HG02970 (cell line): ENCODE results near the gene S1PR4.
"Not testable (repeated sequence)": the region's sequence is repeated elsewhere in the genome, so short reads cannot be mapped to it uniquely, and the experiment has no call there.

Source experiments
- ATAC-seq: cut with Tn5 transposase; IDR thresholded peaks from one replicate; pipeline ENCODE4 v1.9.1; 2021; ENCODE audit warnings: mild to moderate bottlenecking, moderate library complexity, moderate number of reproducible peaks; ENCODE audit not compliant: unreplicated experiment, low FRiP score

The S1PR4 gene

DNA sequence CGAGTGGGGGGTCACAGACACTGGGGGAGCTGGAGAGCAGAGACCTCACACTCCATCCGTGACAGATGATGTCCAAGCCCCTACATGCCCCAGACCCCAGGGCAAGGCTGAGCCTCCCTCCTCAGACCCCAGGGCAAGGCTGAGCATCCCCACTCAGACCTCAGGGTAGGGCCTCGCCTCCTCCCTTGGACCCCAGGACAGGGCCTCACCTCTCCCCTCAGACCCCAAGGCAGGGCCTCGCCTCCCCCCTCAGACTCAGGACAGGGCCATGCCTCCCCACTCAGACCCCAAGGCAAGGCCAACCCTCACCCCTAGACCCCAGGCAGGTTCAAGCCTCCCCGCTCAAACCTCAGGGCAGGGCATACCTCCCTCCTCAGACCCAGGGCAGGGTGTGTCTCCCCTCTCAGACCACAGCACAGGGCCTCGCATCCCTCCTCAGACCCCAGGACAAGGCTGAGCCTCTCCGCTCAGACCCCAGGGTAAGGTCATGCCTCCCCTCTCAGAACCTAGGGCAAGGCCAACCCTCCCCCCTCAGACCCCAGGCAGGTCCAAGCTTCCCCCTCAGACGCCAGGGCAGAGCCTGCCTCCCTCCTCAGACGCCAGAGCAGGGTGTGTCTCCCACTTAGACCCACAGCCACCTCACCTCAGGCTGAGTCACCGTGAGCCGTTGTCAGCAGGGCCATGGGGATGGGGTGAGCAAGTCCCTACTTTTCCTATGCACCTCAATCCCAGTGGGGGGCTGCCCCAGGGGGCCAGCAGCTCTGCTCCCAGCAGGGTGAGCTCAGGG is 1.7 kb upstream of the S1PR4 start:
- ATAC-seq: no peak

DNA sequence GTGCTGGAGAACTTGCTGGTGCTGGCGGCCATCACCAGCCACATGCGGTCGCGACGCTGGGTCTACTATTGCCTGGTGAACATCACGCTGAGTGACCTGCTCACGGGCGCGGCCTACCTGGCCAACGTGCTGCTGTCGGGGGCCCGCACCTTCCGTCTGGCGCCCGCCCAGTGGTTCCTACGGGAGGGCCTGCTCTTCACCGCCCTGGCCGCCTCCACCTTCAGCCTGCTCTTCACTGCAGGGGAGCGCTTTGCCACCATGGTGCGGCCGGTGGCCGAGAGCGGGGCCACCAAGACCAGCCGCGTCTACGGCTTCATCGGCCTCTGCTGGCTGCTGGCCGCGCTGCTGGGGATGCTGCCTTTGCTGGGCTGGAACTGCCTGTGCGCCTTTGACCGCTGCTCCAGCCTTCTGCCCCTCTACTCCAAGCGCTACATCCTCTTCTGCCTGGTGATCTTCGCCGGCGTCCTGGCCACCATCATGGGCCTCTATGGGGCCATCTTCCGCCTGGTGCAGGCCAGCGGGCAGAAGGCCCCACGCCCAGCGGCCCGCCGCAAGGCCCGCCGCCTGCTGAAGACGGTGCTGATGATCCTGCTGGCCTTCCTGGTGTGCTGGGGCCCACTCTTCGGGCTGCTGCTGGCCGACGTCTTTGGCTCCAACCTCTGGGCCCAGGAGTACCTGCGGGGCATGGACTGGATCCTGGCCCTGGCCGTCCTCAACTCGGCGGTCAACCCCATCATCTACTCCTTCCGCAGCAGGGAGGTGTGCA is 587 bp downstream of the S1PR4 start:
- no peak for ATAC-seq

DNA sequence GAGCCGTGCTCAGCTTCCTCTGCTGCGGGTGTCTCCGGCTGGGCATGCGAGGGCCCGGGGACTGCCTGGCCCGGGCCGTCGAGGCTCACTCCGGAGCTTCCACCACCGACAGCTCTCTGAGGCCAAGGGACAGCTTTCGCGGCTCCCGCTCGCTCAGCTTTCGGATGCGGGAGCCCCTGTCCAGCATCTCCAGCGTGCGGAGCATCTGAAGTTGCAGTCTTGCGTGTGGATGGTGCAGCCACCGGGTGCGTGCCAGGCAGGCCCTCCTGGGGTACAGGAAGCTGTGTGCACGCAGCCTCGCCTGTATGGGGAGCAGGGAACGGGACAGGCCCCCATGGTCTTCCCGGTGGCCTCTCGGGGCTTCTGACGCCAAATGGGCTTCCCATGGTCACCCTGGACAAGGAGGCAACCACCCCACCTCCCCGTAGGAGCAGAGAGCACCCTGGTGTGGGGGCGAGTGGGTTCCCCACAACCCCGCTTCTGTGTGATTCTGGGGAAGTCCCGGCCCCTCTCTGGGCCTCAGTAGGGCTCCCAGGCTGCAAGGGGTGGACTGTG is 1.2 kb downstream of the S1PR4 start:
- ATAC-seq: no peak

DNA sequence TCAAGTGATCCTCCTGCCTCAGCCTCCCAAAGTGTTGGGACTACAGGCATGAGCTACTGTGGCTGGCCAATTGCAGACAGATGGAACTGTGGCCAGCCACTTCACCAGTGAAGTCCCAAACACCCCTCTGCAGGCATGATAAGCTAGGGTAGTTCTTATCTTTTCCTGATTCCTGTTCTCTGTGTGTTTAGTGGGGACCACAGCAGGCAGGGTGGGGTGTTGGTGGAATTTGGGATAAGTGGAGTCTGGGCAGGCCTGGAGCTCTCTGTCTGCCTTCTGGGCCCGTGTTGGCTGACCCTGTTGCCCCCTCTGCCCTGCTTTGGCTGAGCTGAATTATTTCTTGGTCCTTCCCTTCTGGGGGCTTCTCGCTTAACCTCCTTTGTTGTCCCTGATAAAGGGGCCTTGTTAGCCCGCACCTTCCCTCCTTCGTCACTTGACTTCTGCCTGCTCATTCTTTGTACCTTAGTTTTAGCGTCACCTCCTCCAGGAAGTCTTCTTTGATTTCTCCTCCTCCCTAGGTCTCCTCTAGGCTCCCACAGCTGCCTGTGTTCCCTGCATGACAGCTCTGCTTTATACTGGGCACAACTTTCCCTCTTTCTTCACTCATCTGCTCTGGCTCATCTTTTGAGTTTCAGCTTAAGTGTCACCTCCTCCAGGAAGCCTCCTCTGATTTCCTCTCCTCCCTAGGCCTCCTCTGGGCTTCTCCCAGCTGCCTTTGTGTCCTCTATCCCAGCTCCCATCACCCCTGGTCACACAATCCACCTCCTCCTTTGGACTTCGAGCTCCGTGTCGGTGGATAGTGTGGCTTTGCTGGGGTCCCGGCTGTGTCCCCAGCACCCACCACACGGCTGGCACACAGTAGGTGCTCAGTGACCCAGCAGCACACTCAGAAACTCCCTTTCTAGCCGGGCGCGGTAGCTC is 5.4 kb downstream of the S1PR4 start:
- ATAC-seq: no peak

DNA sequence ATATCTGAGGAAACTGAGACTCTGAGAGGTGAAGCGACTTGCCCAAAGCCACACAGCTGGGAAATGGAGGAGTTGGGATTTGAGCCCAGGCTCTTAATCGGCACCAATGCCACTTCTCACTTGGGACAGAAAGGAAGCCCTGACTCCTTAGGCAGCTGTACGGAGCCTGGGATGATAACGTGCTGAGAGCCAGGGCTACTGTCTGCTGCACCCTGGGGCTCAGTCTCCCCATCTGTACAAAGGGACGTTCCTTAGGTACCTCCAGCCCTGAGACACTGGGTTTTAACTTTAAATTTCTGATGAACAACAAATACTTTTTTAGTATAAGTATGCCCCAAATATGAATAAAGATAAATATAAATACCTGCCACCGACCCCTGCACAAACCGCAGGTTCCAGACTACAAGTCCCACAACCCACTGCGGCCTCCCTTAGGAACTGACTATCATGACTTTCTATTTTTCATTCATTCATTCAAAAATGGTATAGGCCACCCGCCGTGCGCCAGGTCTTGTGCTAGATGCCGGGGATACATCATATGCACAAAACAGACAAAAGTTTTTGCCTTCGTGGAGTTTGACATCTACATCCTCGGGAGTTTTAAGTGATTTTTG is 6.4 kb downstream of the S1PR4 start:
- ATAC-seq: peak; percentile 30

DNA sequence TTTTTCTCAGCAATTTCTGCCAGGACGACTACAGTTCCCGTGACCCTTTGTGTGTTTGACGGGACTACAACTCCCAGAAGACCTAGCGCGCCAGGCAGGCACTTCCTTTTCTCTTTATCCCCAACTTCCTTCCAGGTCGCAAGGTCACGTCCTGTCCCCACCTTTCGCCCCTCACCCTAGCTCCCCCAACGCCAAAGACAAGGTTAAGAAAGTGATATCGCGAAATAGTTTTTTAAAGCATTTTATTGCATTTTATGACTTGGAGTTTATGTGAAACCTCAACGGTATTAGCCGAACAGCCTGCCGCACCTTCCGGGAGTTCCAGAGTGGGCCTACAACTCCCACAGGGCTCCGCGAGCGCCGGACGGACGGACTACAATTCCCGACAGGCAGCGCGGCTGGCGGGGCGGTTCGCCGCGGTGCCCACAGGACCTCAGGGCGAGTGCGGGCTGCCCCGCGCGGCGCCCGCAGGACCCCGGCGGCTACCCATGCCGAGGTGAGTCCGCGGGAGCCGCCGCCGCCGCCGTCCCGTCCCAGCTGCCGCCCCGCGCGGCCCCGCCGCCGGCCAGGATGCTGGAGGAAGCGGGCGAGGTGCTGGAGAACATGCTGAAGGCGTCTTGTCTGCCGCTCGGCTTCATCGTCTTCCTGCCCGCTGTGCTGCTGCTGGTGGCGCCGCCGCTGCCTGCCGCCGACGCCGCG is 7.0 kb downstream of the S1PR4 start, which contains the start of gene NCLN:
NCLN (plus strand) TSS at position 470 of the 699 bp plus-strand sequence; CDS start at position 571, 101 bp downstream.
- ATAC-seq: peak; percentile 77

DNA sequence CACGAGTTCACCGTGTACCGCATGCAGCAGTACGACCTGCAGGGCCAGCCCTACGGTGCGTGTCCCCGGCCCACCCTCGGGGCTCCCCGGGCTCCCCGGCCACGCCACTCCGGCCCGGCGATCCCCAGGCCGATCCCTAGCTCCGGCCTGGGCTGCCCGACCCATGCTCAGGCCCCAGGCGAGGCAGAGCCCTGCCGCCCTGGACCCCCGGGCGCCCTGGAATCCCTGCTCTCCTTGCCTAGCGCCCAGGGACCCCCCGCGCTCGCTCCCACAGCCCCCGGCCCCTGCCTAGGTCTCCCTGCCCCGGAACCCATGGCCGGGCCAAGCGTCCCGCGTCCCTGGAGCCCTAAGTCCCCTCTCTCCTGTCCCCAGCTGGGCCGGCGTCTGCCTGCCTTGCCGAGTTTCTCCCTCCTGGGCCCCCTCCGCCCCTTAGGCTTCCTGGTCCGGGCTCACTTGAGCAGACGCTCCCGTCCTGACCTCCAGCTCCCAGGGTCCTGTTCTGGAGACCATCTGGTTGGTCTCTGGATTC is 7.7 kb downstream of the S1PR4 start:
- no peak for ATAC-seq

DNA sequence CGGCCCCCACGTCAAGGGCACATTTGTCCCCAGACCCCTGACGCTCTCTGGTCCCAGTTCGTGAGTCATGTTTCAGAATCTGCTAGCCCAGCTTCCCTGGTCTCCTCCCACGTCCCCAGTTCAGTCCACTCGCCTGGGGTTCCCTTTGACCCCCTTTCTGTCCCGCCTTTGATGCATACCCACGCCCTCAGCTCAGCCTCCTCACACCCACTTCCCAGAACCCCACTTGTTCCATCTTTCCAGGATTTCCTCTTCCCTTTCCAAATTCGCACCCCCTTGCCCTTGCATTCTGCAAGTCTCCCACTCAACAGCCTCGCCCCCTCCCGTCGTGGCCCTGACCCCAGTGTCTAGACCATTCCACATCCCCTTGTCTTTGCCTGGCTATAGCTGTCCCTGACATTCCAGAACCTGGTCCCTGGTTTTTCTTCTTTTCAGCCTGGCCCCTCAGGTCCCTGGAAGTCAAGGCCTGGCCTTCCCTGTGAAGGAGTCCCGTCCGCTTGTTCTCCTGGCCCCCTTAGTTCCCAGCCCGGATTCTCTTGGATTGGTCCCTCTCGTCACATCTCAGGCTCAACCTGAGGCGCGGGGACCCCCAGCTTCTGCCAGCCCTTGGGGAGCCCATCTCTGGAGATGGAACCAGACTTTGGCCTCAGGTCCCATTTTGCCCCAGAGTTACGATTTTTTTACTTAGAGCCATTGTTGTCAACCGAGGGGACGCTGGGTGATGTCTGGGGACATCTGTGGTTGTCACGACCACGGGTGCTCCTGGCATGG is 8.5 kb downstream of the S1PR4 start:
- no peak for ATAC-seq

DNA sequence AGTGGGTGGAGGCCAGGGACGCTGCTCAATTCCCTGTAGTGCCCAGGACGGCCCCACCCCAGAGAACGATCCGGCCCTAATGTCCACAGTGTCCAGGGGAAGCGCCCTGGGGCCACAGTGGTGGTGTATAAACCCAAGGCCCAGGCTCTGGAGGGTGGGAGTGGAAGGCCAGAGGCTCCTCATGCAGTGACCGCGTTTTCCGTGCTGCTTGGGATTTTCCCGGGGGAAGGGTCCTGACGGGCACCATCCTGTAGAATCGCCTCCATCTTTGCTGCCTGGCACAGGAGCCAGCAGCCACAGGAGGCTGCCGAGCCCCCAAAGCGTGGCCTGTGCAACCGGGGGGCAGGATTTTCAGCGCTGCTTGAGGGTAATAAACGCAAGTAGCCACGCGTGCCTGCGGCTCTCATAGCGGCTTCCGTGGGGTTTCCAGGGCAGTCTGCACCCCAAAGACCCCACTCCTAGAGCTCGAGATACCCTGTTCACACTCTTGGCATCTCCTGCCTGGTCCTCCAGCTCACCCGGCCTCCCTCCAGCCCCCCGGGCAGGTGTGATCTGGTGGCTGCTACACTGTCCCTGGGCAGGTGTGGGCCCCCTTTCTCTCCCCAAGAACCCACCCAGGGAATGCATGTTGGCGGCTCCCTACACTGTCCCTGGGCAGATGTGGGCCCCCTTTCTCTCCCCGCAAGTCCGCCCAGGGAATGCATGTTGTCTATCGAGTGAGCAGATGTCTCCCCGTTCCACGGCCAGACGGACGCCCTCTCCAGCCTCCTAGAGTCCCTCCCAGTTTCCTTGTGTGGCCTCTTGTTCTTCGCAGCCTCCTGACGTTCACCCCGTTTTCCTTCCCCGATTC is 9.3 kb downstream of the S1PR4 start:
- ATAC-seq: no peak

DNA sequence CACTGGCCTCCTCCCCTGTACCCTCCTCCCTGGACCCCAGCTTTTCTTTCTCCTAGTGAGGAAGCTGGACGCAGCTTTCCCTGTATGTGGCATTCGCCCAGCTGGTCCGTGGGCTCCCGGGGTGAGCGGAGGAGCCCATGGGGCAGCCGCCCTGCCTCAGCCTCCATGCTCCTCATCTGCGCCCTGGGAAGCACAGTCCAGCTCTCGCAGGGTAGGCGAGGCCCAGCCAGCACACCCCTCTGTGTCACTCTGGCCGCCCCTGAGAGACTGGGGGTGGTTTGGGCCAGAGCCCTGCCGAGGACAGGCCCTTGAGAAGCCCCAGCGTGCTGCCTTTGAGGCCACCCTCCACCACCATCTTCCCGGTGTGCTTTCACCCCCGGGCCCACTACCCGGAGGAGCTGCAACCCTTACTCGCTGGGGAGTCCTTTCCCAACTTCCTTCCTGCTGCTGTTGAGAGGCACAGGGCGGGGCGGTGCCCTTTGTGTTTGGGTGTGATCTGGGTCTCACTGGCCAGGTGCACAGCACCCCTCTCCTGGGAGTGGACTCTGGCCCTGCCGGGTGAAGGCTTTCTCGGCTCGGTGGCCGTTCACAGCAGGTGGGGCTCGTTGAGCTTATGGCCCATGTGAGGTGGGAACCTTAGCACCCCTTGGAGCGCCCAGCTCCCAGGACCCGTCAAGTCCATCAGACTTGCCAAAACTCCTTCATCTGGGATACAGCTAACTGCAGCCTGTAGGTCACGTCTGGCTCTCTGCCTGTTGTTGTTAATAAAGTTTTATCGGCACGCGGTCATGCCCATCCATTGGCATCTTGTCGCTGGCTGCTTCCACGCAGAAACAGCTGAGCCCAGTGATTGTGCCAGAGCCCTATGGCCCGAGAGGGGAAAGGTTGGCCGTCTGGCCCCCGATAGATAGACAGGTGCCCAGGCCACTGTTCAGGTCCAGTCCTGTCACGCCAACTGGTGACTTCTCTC is 10.3 kb downstream of the S1PR4 start:
- no peak for ATAC-seq

DNA sequence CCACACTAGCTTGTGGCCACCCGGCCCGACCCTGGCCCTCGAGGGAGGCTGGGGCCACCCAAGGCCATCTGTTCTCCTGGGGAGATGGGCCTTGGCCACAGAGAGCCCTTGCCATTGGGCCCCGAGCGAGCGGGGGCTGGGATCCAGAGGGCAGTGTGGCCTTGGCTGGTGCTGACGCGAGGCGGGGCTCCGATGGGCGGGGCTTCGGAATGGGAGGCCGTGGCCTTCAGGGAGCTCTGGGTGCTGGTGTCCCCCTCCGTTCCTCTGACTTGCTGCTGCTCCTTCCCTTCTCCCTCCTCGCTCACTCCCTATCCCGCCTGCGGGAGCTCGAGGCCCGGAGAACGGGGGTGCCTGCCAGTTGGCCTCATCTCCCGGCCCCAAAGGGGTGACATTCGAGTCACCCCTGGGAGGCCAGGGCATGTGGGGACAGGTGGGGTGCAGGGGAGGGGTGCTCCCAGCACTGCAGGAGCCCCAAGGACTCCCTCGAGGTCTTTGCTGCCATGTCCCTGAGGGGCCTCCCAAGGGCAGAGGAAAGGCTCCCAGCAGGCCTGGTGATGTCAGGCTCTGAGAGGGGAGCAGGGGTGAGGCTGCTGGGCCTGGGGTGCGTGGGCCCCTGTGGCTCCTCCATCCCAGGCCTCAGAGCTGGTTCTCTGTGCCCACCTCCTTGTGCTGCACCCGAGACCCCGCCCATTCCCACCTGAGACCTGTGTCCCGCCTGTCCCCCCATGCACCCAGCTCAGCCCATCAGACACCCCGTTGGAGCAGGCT is 11.3 kb downstream of the S1PR4 start:
- no peak for ATAC-seq

DNA sequence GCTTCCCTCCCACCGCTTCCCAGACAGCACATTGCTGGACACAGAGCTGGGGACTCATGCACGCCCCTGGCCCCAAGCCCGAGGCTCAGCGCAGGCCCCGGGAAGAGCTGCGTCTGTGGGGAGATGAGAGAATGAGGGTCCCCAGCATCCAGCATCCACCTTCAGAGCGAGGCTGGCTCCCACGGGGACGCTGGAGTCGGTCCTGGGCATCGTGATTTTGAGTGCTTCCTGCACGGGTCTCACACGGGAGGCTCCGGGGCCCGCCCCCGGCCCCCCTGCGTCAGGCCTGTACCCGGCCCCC is 11.9 kb downstream of the S1PR4 start:
- no peak for ATAC-seq

DNA sequence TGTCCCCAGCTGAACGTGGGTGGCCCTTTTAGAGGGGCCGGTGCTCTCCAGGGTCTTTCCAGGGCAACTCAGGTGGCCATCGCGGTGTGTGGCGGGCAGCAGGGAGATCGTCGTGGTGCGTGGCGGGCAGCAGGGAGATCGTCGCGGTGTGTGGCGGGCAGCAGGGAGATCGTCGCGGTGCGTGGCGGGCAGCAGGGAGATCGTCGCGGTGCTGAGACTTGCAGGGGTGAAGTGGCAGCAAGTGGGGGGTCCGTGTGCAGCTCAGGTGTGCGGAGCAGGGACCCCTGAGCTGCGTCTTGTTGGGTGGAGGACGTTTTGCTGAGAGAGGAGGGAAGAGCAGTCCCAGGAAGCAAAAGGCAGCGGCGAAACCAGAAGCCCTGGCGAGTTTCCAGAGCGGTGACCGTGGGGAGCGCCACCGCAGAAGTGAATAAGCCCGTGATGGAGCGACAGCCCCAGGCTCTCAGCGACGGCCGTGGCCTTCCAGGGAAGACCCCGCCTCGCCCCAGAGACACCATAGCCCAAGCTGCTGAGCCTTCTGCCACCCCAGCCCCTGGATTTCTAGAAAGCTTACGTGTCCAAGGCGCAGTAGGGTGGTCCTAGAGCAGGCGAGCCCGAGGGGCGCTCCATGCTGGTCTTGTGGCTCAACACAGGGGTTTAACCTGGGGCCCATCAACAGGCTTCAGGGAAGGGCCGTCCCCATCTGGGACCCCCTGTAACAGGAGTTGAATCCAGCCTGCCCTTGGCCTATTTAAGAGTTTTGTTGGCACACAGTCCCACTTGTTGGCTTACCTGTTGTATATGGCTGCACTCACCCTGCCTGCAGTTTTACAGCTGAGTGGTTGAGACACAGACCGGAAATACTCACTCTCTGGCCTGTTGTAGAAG is 12.6 kb downstream of the S1PR4 start:
- ATAC-seq: no peak

DNA sequence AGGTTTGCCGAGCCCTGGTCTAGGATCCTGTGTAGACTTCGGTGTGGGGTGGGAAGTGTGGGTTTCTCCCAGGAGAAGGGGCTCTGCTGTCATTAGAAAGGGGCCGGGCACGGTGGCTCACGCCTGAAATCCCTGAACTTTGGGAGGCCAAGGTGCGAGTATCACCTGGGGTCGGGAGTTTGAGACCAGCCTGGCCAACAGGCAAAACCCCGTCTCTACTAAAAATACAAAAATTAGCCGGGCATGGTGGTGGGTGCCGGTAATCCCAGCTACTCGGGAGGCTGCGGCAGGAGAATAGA is 13.2 kb downstream of the S1PR4 start:
- ATAC-seq: not testable (repeated sequence)

DNA sequence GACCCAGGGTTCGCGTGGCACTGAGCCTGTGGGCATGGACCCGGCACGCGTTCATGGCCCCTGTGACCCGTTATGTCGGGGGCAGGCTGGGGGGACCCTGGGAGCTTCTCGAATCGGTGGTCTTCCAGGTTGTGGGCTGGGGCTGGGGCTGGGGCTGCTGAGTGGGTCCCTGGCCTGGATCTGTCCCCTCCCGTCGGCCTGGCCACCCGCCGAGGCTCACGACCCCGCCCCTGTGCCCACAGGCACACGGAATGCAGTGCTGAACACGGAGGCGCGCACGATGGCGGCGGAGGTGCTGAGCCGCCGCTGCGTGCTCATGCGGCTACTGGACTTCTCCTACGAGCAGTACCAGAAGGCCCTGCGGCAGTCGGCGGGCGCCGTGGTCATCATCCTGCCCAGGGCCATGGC is 13.7 kb downstream of the S1PR4 start:
- no peak for ATAC-seq
